PFSK-1 (cell line): ENCODE data around the gene SDCCAG8.

Source experiments
- FOXP2 ChIP-seq: optimal IDR thresholded peaks from 2 replicates; pipeline ENCODE3; 2011; ENCODE audit warnings: borderline replicate concordance, control low read depth, inconsistent platforms; ENCODE audit not compliant: insufficient read depth; ENCODE audit errors: extremely low read length, extremely low read depth
- POLR2AphosphoS5 ChIP-seq: IDR thresholded peaks from 2 replicates; pipeline ENCODE4 v1.6.1; 2012; ENCODE audit warnings: low read depth, mild to moderate bottlenecking, control low read depth, low read length, moderate library complexity
- REST ChIP-seq, 2 experiments: IDR thresholded peaks; 2 replicates each; pipeline versions ENCODE4 v1.6.1 to v1.8.0; 2011 to 2012; ENCODE audit warnings: low read depth in 2 of 2, low read length in 2 of 2, control low read depth in 1 of 2, inconsistent platforms in 1 of 2, mild to moderate bottlenecking in 1 of 2, moderate library complexity in 1 of 2; ENCODE audit not compliant: insufficient read depth in 1 of 2
- SIN3A ChIP-seq: IDR thresholded peaks from 2 replicates; pipeline ENCODE4 v1.6.1; 2012; ENCODE audit warnings: mild to moderate bottlenecking, low read length, moderate library complexity, borderline replicate concordance; ENCODE audit not compliant: insufficient read depth
- TAF1 ChIP-seq: IDR thresholded peaks from 2 replicates; pipeline ENCODE4 v1.6.1; 2012; ENCODE audit warnings: low read length, control low read depth, borderline replicate concordance; ENCODE audit not compliant: insufficient read depth

DNA sequence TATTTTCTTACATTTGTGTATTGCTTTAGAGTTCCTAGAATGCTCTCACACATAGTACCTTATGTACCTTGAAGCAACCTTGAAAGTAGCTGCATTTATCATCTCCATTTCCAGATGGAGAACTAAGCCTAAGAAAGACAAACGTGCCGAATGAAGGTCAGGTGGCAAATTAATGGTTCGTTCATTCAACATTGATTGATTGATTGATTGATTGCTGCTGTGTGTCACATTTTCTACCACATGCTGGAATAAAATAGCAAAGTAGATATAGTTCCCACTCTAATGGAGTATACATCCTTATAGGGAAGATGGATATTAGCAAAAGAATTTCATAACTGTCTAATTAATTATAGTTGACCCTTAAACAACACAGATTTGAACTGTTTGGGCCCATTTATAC lies 172.2 kb downstream of the SDCCAG8 start:
- TF ChIP-seq REST (IDR thresholded peaks at IDR 0.05; ENCODE audit: insufficient read depth in 1 of 2, low read depth in 2 of 2, low read length in 2 of 2): no peak
- TF ChIP-seq POLR2AphosphoS5: no peak
- no peak for TF ChIP-seq TAF1
- TF ChIP-seq SIN3A: no peak
- TF ChIP-seq FOXP2: no peak
